K562 (cell line): ENCODE results near the gene SLC38A1. TPM values are rescaled to one million over a fixed set of nuclear protein-coding genes. Genes with fewer than 3 reads are reported as not detected.

ENCODE experiments used
- CC2D1A ChIP-seq: fragments of 450-650 bp; IDR thresholded peaks from 2 replicates; pipeline ENCODE4 v1.6.1; 2017; ENCODE audit warnings: mild to moderate bottlenecking
- DACH1 ChIP-seq: fragments of 450-650 bp; IDR thresholded peaks from 2 replicates; pipeline ENCODE4 v1.6.1; 2018; ENCODE audit not compliant: partially characterized antibody
- DDX20 ChIP-seq: fragments of 450-650 bp; IDR thresholded peaks from 2 replicates; pipeline ENCODE4 v1.6.1; 2016; ENCODE audit warnings: missing genetic modification characterization, low read depth, mild to moderate bottlenecking, missing compliant biosample characterization, moderate library complexity
- E2F5 ChIP-seq: sonication (generic); formaldehyde crosslinking; IDR thresholded peaks from 2 replicates; pipeline ENCODE4 v1.8.0; 2022; ENCODE audit warnings: mild to moderate bottlenecking, missing genetic modification reagents
- KAT2B ChIP-seq: IDR thresholded peaks from one replicate; pipeline ENCODE4 v1.6.1; 2012; ENCODE audit warnings: low read depth, mild to moderate bottlenecking, control low read depth, inconsistent platforms, low read length, moderate library complexity
- MTA3 ChIP-seq: fragments of 450-650 bp; formaldehyde crosslinking; IDR thresholded peaks from 2 replicates; pipeline ENCODE4 v1.6.1; 2017; ENCODE audit warnings: mild to moderate bottlenecking, borderline replicate concordance
- PHTF2 ChIP-seq: fragments of 250-450 bp; sonication (Bioruptor Pico); IDR thresholded peaks from 2 replicates; pipeline ENCODE4 v1.5.0; 2021; ENCODE audit warnings: mild to moderate bottlenecking
- RBBP5 ChIP-seq: fragments of 200-600 bp; sonication (generic); IDR thresholded peaks from 2 replicates; pipeline ENCODE4 v1.6.1; 2012; ENCODE audit warnings: borderline replicate concordance, mild to moderate bottlenecking, low read length, control low read depth, inconsistent platforms; ENCODE audit not compliant: insufficient read depth, poor library complexity, severe bottlenecking
- SIN3B ChIP-seq: fragments of 450-650 bp; IDR thresholded peaks from 2 replicates; pipeline ENCODE4 v1.6.1; 2017; ENCODE audit warnings: low read depth, mild to moderate bottlenecking, moderate library complexity
- SMAD1 ChIP-seq: fragments of 150-350 bp; IDR thresholded peaks from 2 replicates; pipeline ENCODE4 v1.6.1; 2014; ENCODE audit warnings: low read length, low read depth; ENCODE audit not compliant: partially characterized antibody
- SRSF7 ChIP-seq: fragments of 200-400 bp; formaldehyde crosslinking; optimal IDR thresholded peaks from 2 replicates; pipeline ENCODE3; 2017; ENCODE audit warnings: mild to moderate bottlenecking, low read depth, low read length
- ZBTB2 ChIP-seq: fragments of 450-650 bp; IDR thresholded peaks from 2 replicates; pipeline ENCODE4 v1.6.1; 2016; ENCODE audit warnings: antibody characterized with exemption
- ZNF347 ChIP-seq: fragments of 450-650 bp; formaldehyde crosslinking; IDR thresholded peaks from 2 replicates; pipeline ENCODE4 v1.4.0; 2020; ENCODE audit warnings: low read depth, mild to moderate bottlenecking, moderate library complexity
- polyA plus RNA-seq, 8 experiments: library from polyadenylated mRNA; depleted of rRNA in 4 of 8; stranded (reverse) in 5 of 8; unstranded in 3 of 8; fragments of >200 nt; fragmentation: Nextera tagmentation in 2 of 8; fragmentation: Illumina TruSeq in 1 of 8; extraction: Ambion mirVana in 2 of 8; extraction: Trizol in 1 of 8; gene quantifications; 2 replicates each; pipeline versions ENCODE4 v1.2.1 to v1.2.3, GENCODE V29; 2011 to 2014; ENCODE audit warnings: inconsistent platforms in 1 of 8, missing spikeins in 1 of 8
- total RNA-seq, 7 experiments: library from RNA; depleted of rRNA in 6 of 7; stranded (reverse); fragments of >200 nt in 6 of 7; fragmentation: Illumina TruSeq in 2 of 7; extraction: Trizol in 2 of 7; gene quantifications; 2 replicates each; pipeline versions ENCODE4 v1.2.1 to v1.2.3, GENCODE V29; 2011 to 2021; ENCODE audit warnings: low replicate concordance in 1 of 7
- TF ChIP-seq, protein P1 (sequence below), 2 experiments: IDR thresholded peaks; 2 replicates each; pipeline ENCODE4 v1.6.1; 2012; ENCODE audit warnings: improper control_type of control experiment in 2 of 2, low read depth in 2 of 2, low read length in 2 of 2, borderline replicate concordance in 1 of 2
- TF ChIP-seq, protein P2 (sequence below): fragments of 250-450 bp; sonication (Bioruptor Pico); IDR thresholded peaks from 2 replicates; pipeline ENCODE4 v1.6.1; 2021; ENCODE audit warnings: mild to moderate bottlenecking

The SLC38A1 gene
- total and polyA plus RNA-seq, 9 of the 15 experiments (the other 6 are each of a cell fraction or from before 2014, with no cell fraction given), result 51.9 to 112 (median 75.0) TPM

- TF ChIP-seq ZBTB2, result peak; percentile 94
- TF ChIP-seq KAT2B, result no peak
- no peak for TF ChIP-seq SIN3B
- no peak for TF ChIP-seq ZNF347 (CRISPR knock-in tag)
- no peak for TF ChIP-seq SRSF7
- TF ChIP-seq DDX20 (tag), result no peak
- no peak for TF ChIP-seq PHTF2 (CRISPR knock-in tag)
- TF ChIP-seq, protein P1, sequence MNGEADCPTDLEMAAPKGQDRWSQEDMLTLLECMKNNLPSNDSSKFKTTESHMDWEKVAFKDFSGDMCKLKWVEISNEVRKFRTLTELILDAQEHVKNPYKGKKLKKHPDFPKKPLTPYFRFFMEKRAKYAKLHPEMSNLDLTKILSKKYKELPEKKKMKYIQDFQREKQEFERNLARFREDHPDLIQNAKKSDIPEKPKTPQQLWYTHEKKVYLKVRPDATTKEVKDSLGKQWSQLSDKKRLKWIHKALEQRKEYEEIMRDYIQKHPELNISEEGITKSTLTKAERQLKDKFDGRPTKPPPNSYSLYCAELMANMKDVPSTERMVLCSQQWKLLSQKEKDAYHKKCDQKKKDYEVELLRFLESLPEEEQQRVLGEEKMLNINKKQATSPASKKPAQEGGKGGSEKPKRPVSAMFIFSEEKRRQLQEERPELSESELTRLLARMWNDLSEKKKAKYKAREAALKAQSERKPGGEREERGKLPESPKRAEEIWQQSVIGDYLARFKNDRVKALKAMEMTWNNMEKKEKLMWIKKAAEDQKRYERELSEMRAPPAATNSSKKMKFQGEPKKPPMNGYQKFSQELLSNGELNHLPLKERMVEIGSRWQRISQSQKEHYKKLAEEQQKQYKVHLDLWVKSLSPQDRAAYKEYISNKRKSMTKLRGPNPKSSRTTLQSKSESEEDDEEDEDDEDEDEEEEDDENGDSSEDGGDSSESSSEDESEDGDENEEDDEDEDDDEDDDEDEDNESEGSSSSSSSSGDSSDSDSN (IDR thresholded peaks at IDR 0.05; ENCODE audit: borderline replicate concordance in 1 of 2, low read depth in 2 of 2, low read length in 2 of 2), result no peak
- TF ChIP-seq DACH1, result no peak
- no peak for TF ChIP-seq RBBP5
- no peak for TF ChIP-seq E2F5 (CRISPR knock-in tag)
- TF ChIP-seq SMAD1, result no peak
- TF ChIP-seq, protein P2, sequence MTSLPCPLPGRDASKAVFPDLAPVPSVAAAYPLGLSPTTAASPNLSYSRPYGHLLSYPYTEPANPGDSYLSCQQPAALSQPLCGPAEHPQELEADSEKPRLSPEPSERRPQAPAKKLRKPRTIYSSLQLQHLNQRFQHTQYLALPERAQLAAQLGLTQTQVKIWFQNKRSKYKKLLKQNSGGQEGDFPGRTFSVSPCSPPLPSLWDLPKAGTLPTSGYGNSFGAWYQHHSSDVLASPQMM (CRISPR knock-in tag), result no peak
- no peak for TF ChIP-seq CC2D1A
- TF ChIP-seq MTA3, result no peak; the same call in 1 of the 2 replicates
Measured at GRCh38 chr12:46219877-46220655, 48.8 kb downstream of the SLC38A1 start (continued).
